GM12864 (cell line): ENCODE measurements around the gene ADAM15.
A peak's percentile ranks its signal among the peaks of the same experiment; 100 is the strongest.

ENCODE experiments used
- DNase-seq: peaks from one replicate; pipeline ENCODE4 v3.0.0-alpha.2; 2011; ENCODE audit warnings: low read depth
- H3K4me3 ChIP-seq: 2 replicates; pipeline ENCODE4 v1.5.1; 2011; ENCODE audit warnings: mild to moderate bottlenecking, low read depth, low read length, control low read depth
- TF ChIP-seq, protein P1 (sequence below): IDR thresholded peaks from 2 replicates; pipeline ENCODE4 v1.5.1; 2011; ENCODE audit warnings: low read depth, mild to moderate bottlenecking, moderate library complexity, low read length, control low read depth, inconsistent platforms; ENCODE audit errors: missing control alignments

Gene ADAM15

DNA sequence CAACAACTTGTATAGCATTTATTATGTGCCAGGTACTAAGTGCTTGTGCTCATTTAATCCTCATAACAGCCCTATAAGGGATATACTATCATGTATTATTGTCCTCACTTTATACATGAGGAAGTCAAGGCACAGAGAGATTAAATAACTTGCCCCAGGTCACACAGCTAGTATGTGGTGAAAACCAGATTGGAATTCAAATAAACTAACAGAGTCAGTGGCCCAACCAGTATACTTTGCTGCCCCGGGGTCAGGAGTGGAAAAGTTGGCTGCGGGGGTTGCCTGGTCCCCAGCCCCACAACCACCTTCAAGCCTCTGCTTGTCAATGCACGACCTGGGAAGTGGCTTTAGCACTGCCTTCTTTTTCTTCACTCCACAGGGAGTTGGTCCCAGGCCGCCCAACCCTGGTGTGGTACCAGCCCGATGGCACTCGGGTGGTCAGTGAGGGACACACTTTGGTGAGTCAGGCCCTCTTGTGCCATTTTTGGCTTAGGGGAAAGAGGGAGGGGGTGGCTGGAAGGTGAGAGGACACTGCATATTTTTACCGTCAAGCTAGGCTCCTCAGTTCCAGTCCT is 2.5 kb downstream of the ADAM15 start:
- TF ChIP-seq, protein P1, sequence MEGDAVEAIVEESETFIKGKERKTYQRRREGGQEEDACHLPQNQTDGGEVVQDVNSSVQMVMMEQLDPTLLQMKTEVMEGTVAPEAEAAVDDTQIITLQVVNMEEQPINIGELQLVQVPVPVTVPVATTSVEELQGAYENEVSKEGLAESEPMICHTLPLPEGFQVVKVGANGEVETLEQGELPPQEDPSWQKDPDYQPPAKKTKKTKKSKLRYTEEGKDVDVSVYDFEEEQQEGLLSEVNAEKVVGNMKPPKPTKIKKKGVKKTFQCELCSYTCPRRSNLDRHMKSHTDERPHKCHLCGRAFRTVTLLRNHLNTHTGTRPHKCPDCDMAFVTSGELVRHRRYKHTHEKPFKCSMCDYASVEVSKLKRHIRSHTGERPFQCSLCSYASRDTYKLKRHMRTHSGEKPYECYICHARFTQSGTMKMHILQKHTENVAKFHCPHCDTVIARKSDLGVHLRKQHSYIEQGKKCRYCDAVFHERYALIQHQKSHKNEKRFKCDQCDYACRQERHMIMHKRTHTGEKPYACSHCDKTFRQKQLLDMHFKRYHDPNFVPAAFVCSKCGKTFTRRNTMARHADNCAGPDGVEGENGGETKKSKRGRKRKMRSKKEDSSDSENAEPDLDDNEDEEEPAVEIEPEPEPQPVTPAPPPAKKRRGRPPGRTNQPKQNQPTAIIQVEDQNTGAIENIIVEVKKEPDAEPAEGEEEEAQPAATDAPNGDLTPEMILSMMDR: no peak
- H3K4me3 ChIP-seq: no peak overlapping the region
- DNase-seq: no peak

DNA sequence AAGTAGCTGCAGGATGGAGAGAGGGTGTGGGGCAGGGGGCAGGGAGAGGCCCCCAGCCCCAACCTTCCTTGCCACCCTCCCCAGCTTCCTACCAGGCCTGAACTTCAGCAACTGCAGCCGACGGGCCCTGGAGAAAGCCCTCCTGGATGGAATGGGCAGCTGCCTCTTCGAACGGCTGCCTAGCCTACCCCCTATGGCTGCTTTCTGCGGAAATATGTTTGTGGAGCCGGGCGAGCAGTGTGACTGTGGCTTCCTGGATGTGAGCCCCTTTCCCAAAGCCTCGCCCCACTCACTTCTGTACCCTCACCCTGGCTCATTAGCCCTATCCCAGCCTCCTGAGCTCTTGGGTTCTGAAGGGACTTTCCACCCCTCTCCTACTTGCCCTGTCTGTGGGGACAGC is 6.0 kb downstream of the ADAM15 start:
- TF ChIP-seq, protein P1: no peak
- no peak overlapping the region for H3K4me3 ChIP-seq

DNA sequence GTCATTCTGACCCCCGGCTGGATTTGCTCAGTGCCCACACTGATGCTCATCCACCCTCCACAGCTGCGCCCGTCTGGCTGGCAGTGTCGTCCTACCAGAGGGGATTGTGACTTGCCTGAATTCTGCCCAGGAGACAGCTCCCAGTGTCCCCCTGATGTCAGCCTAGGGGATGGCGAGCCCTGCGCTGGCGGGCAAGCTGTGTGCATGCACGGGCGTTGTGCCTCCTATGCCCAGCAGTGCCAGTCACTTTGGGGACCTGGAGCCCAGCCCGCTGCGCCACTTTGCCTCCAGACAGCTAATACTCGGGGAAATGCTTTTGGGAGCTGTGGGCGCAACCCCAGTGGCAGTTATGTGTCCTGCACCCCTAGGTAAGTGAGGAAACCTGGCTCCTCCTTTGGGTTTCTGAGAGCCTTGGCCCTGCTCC is 6.7 kb downstream of the ADAM15 start:
- TF ChIP-seq, protein P1: peak; percentile 35
- no peak for DNase-seq
- no peak overlapping the region for H3K4me3 ChIP-seq

More for the DNA sequence above, 6.0 kb downstream of the ADAM15 start:
- no peak for DNase-seq

DNA sequence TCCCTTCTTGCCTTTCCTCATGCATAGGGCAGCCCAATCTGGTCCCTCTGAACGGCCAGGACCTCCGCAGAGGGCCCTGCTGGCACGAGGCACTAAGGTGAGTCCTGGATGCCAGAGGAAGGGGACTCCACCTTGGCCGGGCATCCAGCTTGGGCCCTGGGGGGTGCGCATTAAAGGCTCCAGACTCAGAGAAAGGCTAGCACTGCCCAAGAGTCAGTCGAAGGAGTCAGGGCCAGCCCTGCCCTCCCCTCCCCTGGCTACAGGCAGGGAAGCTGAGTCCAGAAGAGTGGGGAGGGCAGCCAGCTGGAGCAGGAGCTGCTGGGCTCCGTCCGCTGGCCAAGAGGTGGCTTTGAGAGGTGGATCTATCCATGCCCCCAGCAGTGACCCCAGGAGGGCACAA is 9.6 kb downstream of the ADAM15 start:
- H3K4me3 ChIP-seq: no peak overlapping the region
- TF ChIP-seq, protein P1: no peak
- no peak for DNase-seq

DNA sequence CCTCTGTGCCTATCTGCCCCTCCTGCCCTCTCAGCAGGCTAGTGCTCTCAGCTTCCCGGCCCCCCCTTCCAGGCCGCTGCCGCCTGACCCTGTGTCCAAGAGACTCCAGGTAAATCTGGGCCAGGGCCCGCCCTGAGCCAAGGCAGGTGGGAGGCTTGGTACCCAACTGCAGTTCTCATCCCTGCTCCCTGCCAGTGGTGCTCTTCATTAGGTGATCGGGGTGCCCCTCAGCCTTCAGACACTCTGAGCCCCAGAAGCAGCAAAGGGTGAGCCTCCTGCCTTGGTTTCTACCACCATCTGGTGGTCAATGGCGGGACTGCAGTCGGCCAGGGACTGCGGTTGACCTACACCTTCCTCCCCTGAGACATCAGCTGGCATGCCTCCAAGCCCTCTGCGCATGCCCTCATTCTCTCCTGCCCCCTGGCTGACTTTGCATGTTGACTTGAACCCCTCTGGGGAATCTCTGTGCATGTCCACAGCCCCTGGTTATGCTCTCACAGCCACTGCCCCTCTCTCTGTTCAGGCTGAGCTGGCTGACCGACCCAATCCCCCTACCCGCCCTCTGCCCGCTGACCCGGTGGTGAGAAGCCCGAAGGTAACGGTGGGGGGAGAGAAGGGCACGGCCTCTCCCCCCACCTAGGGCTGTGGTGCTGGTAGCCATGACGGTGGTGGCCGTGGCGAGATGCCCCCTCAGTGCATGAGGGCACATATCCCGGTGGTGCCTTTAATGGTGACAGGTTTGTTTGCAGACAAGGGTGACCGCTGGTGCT is 10.4 kb downstream of the ADAM15 start:
- no peak overlapping the region for H3K4me3 ChIP-seq
- TF ChIP-seq, protein P1: peak; percentile 100
- peak; percentile 83 for DNase-seq

- no peak for DNase-seq
- TF ChIP-seq, protein P1: peak; percentile 36
- H3K4me3 ChIP-seq: no peak overlapping the region
Observed at GRCh38 chr1:155062151-155062686, 11.1 kb downstream of the ADAM15 start.
